HepG2 (cell line): ENCODE results near the gene MAP2K2. TPM values are rescaled to one million over a fixed set of nuclear protein-coding genes. Genes with fewer than 3 reads are reported as not detected.
A peak's percentile ranks its signal among the peaks of the same experiment; 100 is the strongest.

Experiments used
- ARNT ChIP-seq: fragments of 450-650 bp; IDR thresholded peaks from 2 replicates; pipeline ENCODE4 v1.6.1; 2017
- DNMT1 ChIP-seq: sonication (generic); formaldehyde crosslinking; IDR thresholded peaks from 2 replicates; pipeline ENCODE4 v1.5.1; 2020; ENCODE audit warnings: mild to moderate bottlenecking, missing genetic modification reagents
- HOXA5 ChIP-seq: sonication (generic); formaldehyde crosslinking; IDR thresholded peaks from 2 replicates; pipeline ENCODE4 v1.4.0; 2020; ENCODE audit warnings: missing genetic modification reagents
- KAT8 ChIP-seq: IDR thresholded peaks from 2 replicates; pipeline ENCODE4 v1.6.1; 2016; ENCODE audit warnings: missing genetic modification reagents, missing compliant biosample characterization
- KLF12 ChIP-seq: sonication (generic); formaldehyde crosslinking; IDR thresholded peaks from 2 replicates; pipeline ENCODE4 v1.4.0; 2020; ENCODE audit warnings: missing genetic modification reagents, borderline replicate concordance
- MTA3 ChIP-seq: sonication (generic); formaldehyde crosslinking; IDR thresholded peaks from 2 replicates; pipeline ENCODE4 v1.4.0; 2020; ENCODE audit warnings: missing genetic modification reagents
- MYC ChIP-seq: sonication (generic); formaldehyde crosslinking; IDR thresholded peaks from 2 replicates; pipeline ENCODE4 v1.9.0; 2021; ENCODE audit warnings: missing genetic modification reagents, borderline replicate concordance
- NKX3-1 ChIP-seq: sonication (generic); formaldehyde crosslinking; IDR thresholded peaks from 2 replicates; pipeline ENCODE4 v1.5.0; 2020; ENCODE audit warnings: missing genetic modification reagents
- NONO ChIP-seq, 2 experiments: fragments of 450-650 bp in 1 of 2; sonication (generic) in 1 of 2; formaldehyde crosslinking in 1 of 2; IDR thresholded peaks in 1 of 2; conservative IDR thresholded peaks in 1 of 2; 2 replicates each; pipeline versions ENCODE4 v1.6.1 to v1.8.0; 2017 to 2022; ENCODE audit warnings: mild to moderate bottlenecking in 1 of 2, missing genetic modification reagents in 1 of 2, moderate library complexity in 1 of 2
- PCBP2 ChIP-seq: fragments of 200-400 bp; formaldehyde crosslinking; optimal IDR thresholded peaks from 2 replicates; pipeline ENCODE3; 2018; ENCODE audit warnings: low read length, low read depth; ENCODE audit not compliant: poor library complexity, severe bottlenecking
- PHF21A ChIP-seq: sonication (generic); formaldehyde crosslinking; IDR thresholded peaks from 2 replicates; pipeline ENCODE4 v1.5.0; 2020; ENCODE audit warnings: mild to moderate bottlenecking, missing genetic modification reagents
- REPIN1 ChIP-seq: sonication (generic); formaldehyde crosslinking; IDR thresholded peaks from 2 replicates; pipeline ENCODE4 v1.8.0; 2022; ENCODE audit warnings: missing genetic modification reagents, low read depth, mild to moderate bottlenecking, borderline replicate concordance
- TAF15 ChIP-seq: fragments of 200-400 bp; formaldehyde crosslinking; IDR thresholded peaks from one replicate; pipeline ENCODE4 v1.6.1; 2018; ENCODE audit warnings: mild to moderate bottlenecking, low read depth, low read length; ENCODE audit not compliant: poor library complexity, severe bottlenecking
- ZBTB38 ChIP-seq: sonication (generic); formaldehyde crosslinking; IDR thresholded peaks from 2 replicates; pipeline ENCODE4 v1.5.1; 2020; ENCODE audit warnings: mild to moderate bottlenecking, missing genetic modification reagents
- ZNF12 ChIP-seq: sonication (generic); formaldehyde crosslinking; IDR thresholded peaks from 2 replicates; pipeline ENCODE4 v1.5.0; 2020; ENCODE audit warnings: missing genetic modification reagents
- ZNF264 ChIP-seq: sonication (generic); formaldehyde crosslinking; IDR thresholded peaks from 2 replicates; pipeline ENCODE4 v1.4.0; 2020; ENCODE audit warnings: missing genetic modification reagents
- ZNF335 ChIP-seq: sonication (generic); formaldehyde crosslinking; IDR thresholded peaks from 2 replicates; pipeline ENCODE4 v1.4.0; 2020; ENCODE audit warnings: missing genetic modification reagents
- ZNF607 ChIP-seq: sonication (generic); formaldehyde crosslinking; IDR thresholded peaks from 2 replicates; pipeline ENCODE4 v1.5.1; 2020; ENCODE audit warnings: missing genetic modification reagents, mild to moderate bottlenecking, borderline replicate concordance
- ZNF616 ChIP-seq: sonication (generic); formaldehyde crosslinking; IDR thresholded peaks from 2 replicates; pipeline ENCODE4 v1.5.0; 2020; ENCODE audit warnings: low read depth, mild to moderate bottlenecking, missing genetic modification reagents
- polyA plus RNA-seq, 8 experiments: library from polyadenylated mRNA; depleted of rRNA in 3 of 8; stranded (reverse) in 7 of 8; unstranded in 1 of 8; fragments of >200 nt; fragmentation: Illumina TruSeq in 4 of 8; extraction: Trizol in 4 of 8; gene quantifications; 2 replicates each; pipeline versions ENCODE4 v1.2.1 to v1.2.3, GENCODE V29; 2011 to 2016; ENCODE audit warnings: low read depth in 4 of 8, missing spikeins in 1 of 8, mixed read lengths in 1 of 8; ENCODE audit not compliant: insufficient read depth in 1 of 8
- total RNA-seq, 5 experiments: library from RNA; depleted of rRNA; stranded (reverse); fragments of >200 nt; fragmentation: Illumina TruSeq; extraction: Trizol; gene quantifications; 2 replicates each; pipeline ENCODE4 v1.2.3, GENCODE V29; 2016; ENCODE audit warnings: low read depth in 1 of 5
- TF ChIP-seq, protein P1 (sequence below): sonication (generic); formaldehyde crosslinking; conservative IDR thresholded peaks from 2 replicates; pipeline ENCODE4 v1.8.0; 2022; ENCODE audit warnings: low read depth, missing genetic modification reagents
- TF ChIP-seq, protein P2 (sequence below): IDR thresholded peaks from 2 replicates; pipeline ENCODE4 v1.4.0; 2020; ENCODE audit warnings: mild to moderate bottlenecking, missing genetic modification reagents
- TF ChIP-seq, protein P3 (sequence below): sonication (generic); formaldehyde crosslinking; IDR thresholded peaks from 2 replicates; pipeline ENCODE4 v1.5.0; 2020; ENCODE audit warnings: mild to moderate bottlenecking, missing genetic modification reagents

Gene MAP2K2
- total and polyA plus RNA-seq, 2 of the 13 experiments (the other 11 are each of a cell fraction or from before 2014, with no cell fraction given): 70.3 to 80.9 TPM

DNA sequence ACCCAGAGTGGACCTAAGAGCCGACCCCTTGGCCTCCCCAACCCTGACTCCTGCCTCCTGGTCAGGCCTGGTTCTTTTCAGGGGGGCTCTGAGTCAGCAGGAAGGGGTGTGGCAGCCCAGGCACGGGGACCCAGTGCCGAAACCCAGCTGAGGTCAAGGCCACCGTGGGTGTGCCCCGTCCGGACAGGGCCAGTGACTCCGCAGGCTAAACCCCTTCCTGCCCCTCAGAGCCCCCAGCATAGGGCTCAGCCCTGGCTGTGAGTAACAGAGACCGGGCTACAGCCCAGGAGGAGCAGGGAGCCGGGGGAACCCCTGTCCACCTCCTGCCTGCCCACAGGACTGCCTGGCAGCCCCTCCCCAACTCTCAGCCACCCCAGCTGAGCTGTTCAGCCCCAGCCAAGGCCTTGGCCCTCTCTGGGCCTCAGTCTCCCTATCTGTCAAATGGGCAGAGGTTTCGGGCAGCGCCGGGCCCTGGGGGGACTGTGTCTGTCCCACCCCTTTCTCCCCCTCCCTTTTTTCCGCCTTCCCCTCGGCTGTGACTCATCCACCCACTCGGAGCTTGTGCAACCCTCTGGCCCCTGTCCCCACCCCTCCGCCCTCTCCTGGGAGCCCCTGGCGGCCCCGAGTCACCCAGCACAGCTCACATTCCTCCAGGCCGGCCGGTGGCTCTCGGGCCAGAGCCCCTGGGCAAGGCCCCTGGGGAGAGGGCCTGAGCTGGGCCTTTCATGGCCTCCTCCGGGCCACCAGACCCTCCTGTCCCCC, 65.8 kb downstream of the MAP2K2 start (continued):
- TF ChIP-seq, protein P1, sequence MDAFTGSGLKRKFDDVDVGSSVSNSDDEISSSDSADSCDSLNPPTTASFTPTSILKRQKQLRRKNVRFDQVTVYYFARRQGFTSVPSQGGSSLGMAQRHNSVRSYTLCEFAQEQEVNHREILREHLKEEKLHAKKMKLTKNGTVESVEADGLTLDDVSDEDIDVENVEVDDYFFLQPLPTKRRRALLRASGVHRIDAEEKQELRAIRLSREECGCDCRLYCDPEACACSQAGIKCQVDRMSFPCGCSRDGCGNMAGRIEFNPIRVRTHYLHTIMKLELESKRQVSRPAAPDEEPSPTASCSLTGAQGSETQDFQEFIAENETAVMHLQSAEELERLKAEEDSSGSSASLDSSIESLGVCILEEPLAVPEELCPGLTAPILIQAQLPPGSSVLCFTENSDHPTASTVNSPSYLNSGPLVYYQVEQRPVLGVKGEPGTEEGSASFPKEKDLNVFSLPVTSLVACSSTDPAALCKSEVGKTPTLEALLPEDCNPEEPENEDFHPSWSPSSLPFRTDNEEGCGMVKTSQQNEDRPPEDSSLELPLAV (CRISPR knock-in tag): no peak; the same call in 1 of the 2 replicates
- TF ChIP-seq ZBTB38 (CRISPR knock-in tag) (peak; percentile 73), MTA3 (no peak), ZNF616 (CRISPR knock-in tag) (no peak), NONO (IDR thresholded peaks at IDR 0.05) (no peak), NONO (CRISPR knock-in tag; conservative IDR thresholded peaks at IDR 0.05) (peak; percentile 79), ARNT (no peak), ZNF607 (peak; percentile 50), REPIN1 (CRISPR knock-in tag) (peak; percentile 68), NKX3-1 (CRISPR knock-in tag) (peak; percentile 26; the same call in 1 of the 2 replicates), HOXA5 (CRISPR knock-in tag) (no peak), ZNF264 (CRISPR knock-in tag) (0 out of 2 replicates have a peak, but pooled peaks have one; percentile 63), ZNF335 (CRISPR knock-in tag) (peak; percentile 38; the same call in 1 of the 2 replicates), TAF15 (peak; percentile 91), PCBP2 (no peak), MYC (CRISPR knock-in tag) (peak; percentile 37; the same call in 1 of the 2 replicates), DNMT1 (CRISPR knock-in tag) (no peak), KAT8 (peak; percentile 80; the same call in 1 of the 2 replicates), KLF12 (CRISPR knock-in tag) (peak; percentile 98), PHF21A (peak; percentile 78; the same call in 1 of the 2 replicates), ZNF12 (CRISPR knock-in tag) (peak; percentile 11; the same call in 1 of the 2 replicates)
- TF ChIP-seq, protein P2, sequence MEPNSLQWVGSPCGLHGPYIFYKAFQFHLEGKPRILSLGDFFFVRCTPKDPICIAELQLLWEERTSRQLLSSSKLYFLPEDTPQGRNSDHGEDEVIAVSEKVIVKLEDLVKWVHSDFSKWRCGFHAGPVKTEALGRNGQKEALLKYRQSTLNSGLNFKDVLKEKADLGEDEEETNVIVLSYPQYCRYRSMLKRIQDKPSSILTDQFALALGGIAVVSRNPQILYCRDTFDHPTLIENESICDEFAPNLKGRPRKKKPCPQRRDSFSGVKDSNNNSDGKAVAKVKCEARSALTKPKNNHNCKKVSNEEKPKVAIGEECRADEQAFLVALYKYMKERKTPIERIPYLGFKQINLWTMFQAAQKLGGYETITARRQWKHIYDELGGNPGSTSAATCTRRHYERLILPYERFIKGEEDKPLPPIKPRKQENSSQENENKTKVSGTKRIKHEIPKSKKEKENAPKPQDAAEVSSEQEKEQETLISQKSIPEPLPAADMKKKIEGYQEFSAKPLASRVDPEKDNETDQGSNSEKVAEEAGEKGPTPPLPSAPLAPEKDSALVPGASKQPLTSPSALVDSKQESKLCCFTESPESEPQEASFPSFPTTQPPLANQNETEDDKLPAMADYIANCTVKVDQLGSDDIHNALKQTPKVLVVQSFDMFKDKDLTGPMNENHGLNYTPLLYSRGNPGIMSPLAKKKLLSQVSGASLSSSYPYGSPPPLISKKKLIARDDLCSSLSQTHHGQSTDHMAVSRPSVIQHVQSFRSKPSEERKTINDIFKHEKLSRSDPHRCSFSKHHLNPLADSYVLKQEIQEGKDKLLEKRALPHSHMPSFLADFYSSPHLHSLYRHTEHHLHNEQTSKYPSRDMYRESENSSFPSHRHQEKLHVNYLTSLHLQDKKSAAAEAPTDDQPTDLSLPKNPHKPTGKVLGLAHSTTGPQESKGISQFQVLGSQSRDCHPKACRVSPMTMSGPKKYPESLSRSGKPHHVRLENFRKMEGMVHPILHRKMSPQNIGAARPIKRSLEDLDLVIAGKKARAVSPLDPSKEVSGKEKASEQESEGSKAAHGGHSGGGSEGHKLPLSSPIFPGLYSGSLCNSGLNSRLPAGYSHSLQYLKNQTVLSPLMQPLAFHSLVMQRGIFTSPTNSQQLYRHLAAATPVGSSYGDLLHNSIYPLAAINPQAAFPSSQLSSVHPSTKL (CRISPR knock-in tag): peak; percentile 32; the same call in 1 of the 2 replicates
- TF ChIP-seq, protein P3, sequence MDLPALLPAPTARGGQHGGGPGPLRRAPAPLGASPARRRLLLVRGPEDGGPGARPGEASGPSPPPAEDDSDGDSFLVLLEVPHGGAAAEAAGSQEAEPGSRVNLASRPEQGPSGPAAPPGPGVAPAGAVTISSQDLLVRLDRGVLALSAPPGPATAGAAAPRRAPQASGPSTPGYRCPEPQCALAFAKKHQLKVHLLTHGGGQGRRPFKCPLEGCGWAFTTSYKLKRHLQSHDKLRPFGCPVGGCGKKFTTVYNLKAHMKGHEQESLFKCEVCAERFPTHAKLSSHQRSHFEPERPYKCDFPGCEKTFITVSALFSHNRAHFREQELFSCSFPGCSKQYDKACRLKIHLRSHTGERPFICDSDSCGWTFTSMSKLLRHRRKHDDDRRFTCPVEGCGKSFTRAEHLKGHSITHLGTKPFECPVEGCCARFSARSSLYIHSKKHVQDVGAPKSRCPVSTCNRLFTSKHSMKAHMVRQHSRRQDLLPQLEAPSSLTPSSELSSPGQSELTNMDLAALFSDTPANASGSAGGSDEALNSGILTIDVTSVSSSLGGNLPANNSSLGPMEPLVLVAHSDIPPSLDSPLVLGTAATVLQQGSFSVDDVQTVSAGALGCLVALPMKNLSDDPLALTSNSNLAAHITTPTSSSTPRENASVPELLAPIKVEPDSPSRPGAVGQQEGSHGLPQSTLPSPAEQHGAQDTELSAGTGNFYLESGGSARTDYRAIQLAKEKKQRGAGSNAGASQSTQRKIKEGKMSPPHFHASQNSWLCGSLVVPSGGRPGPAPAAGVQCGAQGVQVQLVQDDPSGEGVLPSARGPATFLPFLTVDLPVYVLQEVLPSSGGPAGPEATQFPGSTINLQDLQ (CRISPR knock-in tag): no peak
